ENCODE measurements around the gene HKDC1.

The HKDC1 gene

DNA sequence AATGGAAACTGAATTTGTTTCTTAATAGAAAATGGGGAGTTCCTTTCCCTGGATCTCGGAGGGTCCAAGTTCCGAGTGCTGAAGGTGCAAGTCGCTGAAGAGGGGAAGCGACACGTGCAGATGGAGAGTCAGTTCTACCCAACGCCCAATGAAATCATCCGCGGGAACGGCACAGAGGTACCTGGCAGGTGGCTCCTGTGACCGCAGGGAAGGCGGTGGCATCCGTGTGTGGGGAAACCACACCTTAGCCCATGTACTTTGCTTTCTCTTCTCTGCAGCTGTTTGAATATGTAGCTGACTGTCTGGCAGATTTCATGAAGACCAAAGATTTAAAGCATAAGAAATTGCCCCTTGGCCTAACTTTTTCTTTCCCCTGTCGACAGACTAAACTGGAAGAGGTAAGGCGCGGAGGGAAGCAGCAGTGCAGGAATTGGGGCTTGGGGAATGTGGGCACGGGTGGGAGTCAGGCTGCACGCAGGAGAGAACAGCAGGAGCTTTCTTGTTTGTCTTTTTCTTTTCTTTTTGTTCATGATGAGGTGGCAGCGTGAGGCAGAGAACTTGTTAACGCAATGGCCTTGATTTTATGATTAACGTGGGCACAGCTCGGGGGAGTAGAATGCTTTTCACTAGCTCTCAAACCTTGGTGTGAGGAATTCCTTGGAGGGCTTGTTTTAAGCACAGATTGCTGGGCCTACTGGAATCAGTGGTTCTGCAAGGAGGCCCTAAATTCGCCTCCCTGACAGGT lies 12.8 kb downstream of the HKDC1 start:
- no peak for TF ChIP-seq ZNF565 (CRISPR knock-in tag; conservative IDR thresholded peaks at IDR 0.05; ENCODE audit: low read depth)
- no peak for TF ChIP-seq ESRRG (CRISPR knock-in tag; IDR thresholded peaks at IDR 0.05)
- TF ChIP-seq OSR1 (CRISPR knock-in tag; IDR thresholded peaks at IDR 0.05), result no peak
- no peak for TF ChIP-seq ARNTL (CRISPR knock-in tag; IDR thresholded peaks at IDR 0.05; ENCODE audit: borderline replicate concordance, low read depth)
- no peak for TF ChIP-seq CSDC2 (CRISPR knock-in tag; IDR thresholded peaks at IDR 0.05)
- TF ChIP-seq ZNF70 (CRISPR knock-in tag; IDR thresholded peaks at IDR 0.05), result no peak
- ATAC-seq, result no peak

DNA sequence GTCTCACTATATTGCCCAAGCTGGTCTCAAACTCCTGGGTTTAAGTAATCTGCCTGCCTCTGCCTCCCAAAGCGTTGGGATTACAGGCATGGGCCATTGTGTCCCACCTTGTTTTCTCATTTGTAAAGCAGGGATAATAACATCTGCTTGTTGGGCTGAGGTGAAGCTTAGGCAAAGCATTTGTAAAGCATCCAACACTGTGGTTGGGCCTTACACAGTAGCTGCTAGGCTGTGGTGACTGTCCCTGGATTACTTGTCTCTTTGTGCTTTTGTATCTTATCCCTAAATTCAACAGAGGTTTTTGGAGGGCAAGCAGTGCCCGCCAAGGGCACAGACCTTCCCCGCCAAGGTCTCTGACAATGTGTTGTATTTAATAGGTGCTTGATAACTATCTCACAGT lies 14.3 kb downstream of the HKDC1 start:
- no peak for TF ChIP-seq ISL1 (CRISPR knock-in tag; IDR thresholded peaks at IDR 0.05)
- TF ChIP-seq, protein P1, sequence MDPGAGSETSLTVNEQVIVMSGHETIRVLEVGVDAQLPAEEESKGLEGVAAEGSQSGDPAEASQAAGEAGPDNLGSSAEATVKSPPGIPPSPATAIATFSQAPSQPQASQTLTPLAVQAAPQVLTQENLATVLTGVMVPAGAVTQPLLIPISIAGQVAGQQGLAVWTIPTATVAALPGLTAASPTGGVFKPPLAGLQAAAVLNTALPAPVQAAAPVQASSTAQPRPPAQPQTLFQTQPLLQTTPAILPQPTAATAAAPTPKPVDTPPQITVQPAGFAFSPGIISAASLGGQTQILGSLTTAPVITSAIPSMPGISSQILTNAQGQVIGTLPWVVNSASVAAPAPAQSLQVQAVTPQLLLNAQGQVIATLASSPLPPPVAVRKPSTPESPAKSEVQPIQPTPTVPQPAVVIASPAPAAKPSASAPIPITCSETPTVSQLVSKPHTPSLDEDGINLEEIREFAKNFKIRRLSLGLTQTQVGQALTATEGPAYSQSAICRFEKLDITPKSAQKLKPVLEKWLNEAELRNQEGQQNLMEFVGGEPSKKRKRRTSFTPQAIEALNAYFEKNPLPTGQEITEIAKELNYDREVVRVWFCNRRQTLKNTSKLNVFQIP (CRISPR knock-in tag; IDR thresholded peaks at IDR 0.05; ENCODE audit: borderline replicate concordance, low read depth), result no peak
- ATAC-seq, result no peak

DNA sequence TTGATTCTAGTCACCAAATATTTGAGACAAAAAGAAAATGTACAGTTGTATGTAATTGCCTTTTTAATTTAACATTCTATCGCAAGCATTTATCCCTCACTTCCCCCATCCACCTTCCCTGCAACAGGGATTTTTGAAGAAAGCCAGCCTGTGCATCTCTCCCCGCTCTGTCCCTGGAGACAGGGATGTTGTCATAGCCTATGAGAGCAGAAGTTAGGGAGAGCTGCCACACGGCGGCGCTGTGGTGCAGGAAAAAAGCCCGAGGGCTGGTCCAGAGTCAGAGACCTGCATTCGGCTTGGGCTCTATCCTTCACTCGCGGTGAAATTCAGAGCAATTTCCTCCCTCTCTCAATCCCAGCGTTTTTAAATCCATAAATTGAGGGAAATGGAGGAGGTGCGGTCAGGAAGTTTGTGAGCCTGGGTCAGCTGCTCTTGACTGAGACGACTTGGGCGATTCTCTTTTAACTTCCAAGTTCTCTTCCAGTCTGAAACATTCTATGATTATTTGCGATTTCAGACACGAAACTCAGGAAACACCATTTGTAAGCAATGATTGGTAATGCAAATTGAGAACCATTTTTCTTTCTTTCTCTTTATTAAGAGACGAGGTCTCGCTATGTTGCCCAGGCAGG lies 17.5 kb downstream of the HKDC1 start:
- peak; percentile 100 for ATAC-seq
- no peak for TF ChIP-seq TOX (CRISPR knock-in tag; IDR thresholded peaks at IDR 0.05; ENCODE audit: borderline replicate concordance)
- no peak for TF ChIP-seq PPARA (CRISPR knock-in tag; IDR thresholded peaks at IDR 0.05; ENCODE audit: borderline replicate concordance)
- TF ChIP-seq ZFP3 (CRISPR knock-in tag; IDR thresholded peaks at IDR 0.05), result no peak
- no peak for TF ChIP-seq ESRRG (CRISPR knock-in tag; IDR thresholded peaks at IDR 0.05)
- TF ChIP-seq, protein P2, sequence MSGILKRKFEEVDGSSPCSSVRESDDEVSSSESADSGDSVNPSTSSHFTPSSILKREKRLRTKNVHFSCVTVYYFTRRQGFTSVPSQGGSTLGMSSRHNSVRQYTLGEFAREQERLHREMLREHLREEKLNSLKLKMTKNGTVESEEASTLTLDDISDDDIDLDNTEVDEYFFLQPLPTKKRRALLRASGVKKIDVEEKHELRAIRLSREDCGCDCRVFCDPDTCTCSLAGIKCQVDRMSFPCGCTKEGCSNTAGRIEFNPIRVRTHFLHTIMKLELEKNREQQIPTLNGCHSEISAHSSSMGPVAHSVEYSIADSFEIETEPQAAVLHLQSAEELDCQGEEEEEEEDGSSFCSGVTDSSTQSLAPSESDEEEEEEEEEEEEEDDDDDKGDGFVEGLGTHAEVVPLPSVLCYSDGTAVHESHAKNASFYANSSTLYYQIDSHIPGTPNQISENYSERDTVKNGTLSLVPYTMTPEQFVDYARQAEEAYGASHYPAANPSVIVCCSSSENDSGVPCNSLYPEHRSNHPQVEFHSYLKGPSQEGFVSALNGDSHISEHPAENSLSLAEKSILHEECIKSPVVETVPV (CRISPR knock-in tag; IDR thresholded peaks at IDR 0.05), result no peak
- TF ChIP-seq RARB (CRISPR knock-in tag; IDR thresholded peaks at IDR 0.05), result no peak
- TF ChIP-seq ISL1 (CRISPR knock-in tag; IDR thresholded peaks at IDR 0.05), result no peak
- no peak for TF ChIP-seq GLIS3 (CRISPR knock-in tag; IDR thresholded peaks at IDR 0.05)
- no peak for TF ChIP-seq ZNF565 (CRISPR knock-in tag; conservative IDR thresholded peaks at IDR 0.05; ENCODE audit: low read depth)
- TF ChIP-seq BACH2 (CRISPR knock-in tag; IDR thresholded peaks at IDR 0.05; ENCODE audit: borderline replicate concordance), result no peak
- TF ChIP-seq, protein P3, sequence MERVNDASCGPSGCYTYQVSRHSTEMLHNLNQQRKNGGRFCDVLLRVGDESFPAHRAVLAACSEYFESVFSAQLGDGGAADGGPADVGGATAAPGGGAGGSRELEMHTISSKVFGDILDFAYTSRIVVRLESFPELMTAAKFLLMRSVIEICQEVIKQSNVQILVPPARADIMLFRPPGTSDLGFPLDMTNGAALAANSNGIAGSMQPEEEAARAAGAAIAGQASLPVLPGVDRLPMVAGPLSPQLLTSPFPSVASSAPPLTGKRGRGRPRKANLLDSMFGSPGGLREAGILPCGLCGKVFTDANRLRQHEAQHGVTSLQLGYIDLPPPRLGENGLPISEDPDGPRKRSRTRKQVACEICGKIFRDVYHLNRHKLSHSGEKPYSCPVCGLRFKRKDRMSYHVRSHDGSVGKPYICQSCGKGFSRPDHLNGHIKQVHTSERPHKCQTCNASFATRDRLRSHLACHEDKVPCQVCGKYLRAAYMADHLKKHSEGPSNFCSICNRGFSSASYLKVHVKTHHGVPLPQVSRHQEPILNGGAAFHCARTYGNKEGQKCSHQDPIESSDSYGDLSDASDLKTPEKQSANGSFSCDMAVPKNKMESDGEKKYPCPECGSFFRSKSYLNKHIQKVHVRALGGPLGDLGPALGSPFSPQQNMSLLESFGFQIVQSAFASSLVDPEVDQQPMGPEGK (CRISPR knock-in tag; IDR thresholded peaks at IDR 0.05; ENCODE audit: borderline replicate concordance), result no peak
- TF ChIP-seq SNAI2 (CRISPR knock-in tag; IDR thresholded peaks at IDR 0.05), result no peak
- TF ChIP-seq ZNF8 (CRISPR knock-in tag; IDR thresholded peaks at IDR 0.05), result no peak
- TF ChIP-seq, protein P1 (CRISPR knock-in tag; IDR thresholded peaks at IDR 0.05; ENCODE audit: borderline replicate concordance, low read depth), result no peak
- no peak for TF ChIP-seq TCF4 (CRISPR knock-in tag; IDR thresholded peaks at IDR 0.05; ENCODE audit: borderline replicate concordance)

DNA sequence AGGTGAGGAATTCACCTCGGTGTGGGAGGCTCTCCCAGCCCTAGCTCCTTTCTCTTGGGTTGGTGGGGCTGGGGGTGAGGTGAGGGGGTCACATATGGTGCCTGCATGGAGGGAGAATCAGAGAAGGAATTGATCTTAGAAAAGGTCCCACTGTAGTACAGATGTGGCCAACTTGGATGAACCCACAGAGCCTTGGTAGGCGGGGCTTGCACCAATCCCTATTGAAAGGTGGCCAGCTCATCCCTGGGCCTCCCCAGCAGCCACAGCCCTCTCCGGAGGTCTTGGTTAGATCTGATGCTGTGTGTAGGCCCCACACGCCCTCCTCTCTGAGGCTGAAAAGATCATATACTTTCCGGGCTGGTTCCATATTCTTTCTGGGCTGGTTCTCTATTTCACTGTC lies 19.0 kb downstream of the HKDC1 start:
- TF ChIP-seq ZC3H10 (CRISPR knock-in tag; IDR thresholded peaks at IDR 0.05) (no peak), ZNF70 (CRISPR knock-in tag; IDR thresholded peaks at IDR 0.05) (no peak), BACH2 (CRISPR knock-in tag; IDR thresholded peaks at IDR 0.05; ENCODE audit: borderline replicate concordance) (no peak), RARB (CRISPR knock-in tag; IDR thresholded peaks at IDR 0.05) (no peak), PPARA (CRISPR knock-in tag; IDR thresholded peaks at IDR 0.05; ENCODE audit: borderline replicate concordance) (no peak), ESRRG (CRISPR knock-in tag; IDR thresholded peaks at IDR 0.05) (no peak)
- no peak for ATAC-seq
